AG09319 (cell line): ENCODE results near the gene FBXO10.

ENCODE experiments used
- DNase-seq: peaks from one replicate; pipeline ENCODE4 v3.0.0-alpha.2; 2010; ENCODE audit warnings: low read depth; ENCODE audit errors: extremely low read depth
- CTCF ChIP-seq: IDR thresholded peaks from 2 replicates; pipeline ENCODE4 v1.5.1; 2011; ENCODE audit warnings: low read depth, mild to moderate bottlenecking, inconsistent platforms, low read length, moderate library complexity

The FBXO10 gene

GRCh38 chr9:37550781-37551180 is 25.4 kb downstream of the FBXO10 start:
- no peak for DNase-seq
- TF ChIP-seq CTCF: no peak

DNA sequence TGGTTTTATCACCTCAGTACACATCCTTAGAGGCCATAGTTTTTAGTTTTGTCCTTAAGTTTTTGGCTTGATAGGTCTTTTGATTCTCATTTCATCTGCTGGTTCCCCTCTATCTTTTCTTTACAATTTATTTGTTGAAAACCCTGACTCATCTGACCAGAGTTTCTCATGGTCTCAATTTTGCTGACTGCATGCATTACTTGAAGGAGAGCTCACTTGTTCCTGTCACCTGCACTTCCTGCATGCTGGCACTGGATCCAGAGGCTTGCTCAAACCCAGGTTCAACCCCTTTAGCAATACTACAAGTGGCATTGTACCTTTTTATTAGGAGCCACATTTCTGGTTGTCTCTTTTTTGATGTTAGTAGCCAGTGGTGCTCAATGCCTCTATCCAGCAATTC is 26.7 kb downstream of the FBXO10 start:
- TF ChIP-seq CTCF: no peak
- DNase-seq: no peak

GRCh38 chr9:37547328-37547878 is 28.8 kb downstream of the FBXO10 start:
- no peak for TF ChIP-seq CTCF
- DNase-seq: no peak

GRCh38 chr9:37543468-37543867 is 32.7 kb downstream of the FBXO10 start:
- no peak for DNase-seq
- no peak for TF ChIP-seq CTCF

- DNase-seq: no peak
- no peak for TF ChIP-seq CTCF
These were observed 33.3 kb downstream of the FBXO10 start for GRCh38 chr9:37542895-37543294.

GRCh38 chr9:37542488-37542887 is 33.7 kb downstream of the FBXO10 start:
- DNase-seq: no peak
- TF ChIP-seq CTCF: no peak

DNA sequence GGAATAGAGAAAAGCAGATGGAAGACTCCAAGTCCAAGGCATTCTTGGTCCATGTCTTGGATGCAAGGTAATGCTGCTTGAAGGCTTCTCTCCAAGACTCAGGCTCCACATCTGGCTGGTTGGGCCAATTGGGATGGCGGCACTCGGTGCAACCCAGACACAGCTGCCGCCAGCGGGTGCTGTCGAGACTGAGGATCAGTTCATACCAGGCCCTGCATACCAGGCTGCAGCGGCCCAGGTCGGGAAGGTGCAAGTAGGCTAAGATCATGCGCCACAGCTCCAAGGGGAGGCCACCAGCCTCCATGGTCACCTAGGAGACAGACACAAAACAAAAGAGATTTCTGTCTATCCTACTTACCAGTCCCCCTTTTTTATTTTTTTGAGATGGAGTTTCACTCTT is 34.7 kb downstream of the FBXO10 start:
- DNase-seq: no peak
- no peak for TF ChIP-seq CTCF
